ENCODE results near the gene ARHGEF26.

DNA sequence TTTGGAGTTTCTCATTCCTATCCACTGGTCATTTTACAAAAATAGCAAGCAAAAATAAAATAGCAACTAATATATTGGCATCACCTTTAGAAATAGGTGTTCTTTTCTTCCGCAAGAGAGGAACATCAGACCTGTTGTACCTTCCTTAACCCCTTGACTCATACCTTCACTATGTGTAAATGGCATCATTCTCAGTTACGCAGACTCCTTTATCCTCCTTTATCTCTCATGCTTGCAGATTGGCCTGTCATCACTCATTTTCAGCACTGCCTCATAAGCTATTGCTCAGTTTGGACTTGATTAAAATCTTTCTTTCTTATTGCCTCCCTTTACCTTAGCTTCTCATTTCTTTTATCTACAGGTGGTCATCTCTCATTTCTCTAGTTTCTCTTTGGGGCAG, 21.4 kb downstream of the ARHGEF26 start:
- TF ChIP-seq, protein P1, sequence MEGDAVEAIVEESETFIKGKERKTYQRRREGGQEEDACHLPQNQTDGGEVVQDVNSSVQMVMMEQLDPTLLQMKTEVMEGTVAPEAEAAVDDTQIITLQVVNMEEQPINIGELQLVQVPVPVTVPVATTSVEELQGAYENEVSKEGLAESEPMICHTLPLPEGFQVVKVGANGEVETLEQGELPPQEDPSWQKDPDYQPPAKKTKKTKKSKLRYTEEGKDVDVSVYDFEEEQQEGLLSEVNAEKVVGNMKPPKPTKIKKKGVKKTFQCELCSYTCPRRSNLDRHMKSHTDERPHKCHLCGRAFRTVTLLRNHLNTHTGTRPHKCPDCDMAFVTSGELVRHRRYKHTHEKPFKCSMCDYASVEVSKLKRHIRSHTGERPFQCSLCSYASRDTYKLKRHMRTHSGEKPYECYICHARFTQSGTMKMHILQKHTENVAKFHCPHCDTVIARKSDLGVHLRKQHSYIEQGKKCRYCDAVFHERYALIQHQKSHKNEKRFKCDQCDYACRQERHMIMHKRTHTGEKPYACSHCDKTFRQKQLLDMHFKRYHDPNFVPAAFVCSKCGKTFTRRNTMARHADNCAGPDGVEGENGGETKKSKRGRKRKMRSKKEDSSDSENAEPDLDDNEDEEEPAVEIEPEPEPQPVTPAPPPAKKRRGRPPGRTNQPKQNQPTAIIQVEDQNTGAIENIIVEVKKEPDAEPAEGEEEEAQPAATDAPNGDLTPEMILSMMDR (IDR thresholded peaks at IDR 0.05): no peak
- TF ChIP-seq POLR2A (IDR thresholded peaks at IDR 0.05): no peak
- TF ChIP-seq EP300 (IDR thresholded peaks at IDR 0.05): no peak

All from sigmoid colon (tissue), 4 donors.